ENCODE data around the gene PDIA5.

PDIA5 gene

GRCh38 chr3:123129532-123129931 is 62.7 kb downstream of the PDIA5 start:
- H3K4me3 ChIP-seq (IDR thresholded peaks at IDR 0.05; ENCODE audit: insufficient read depth, low read depth, low read length): no peak overlapping the region
- no peaks in the 10 kb centered on the region for H3K36me3 ChIP-seq (ENCODE audit: insufficient read depth)
- no peaks in the 10 kb centered on the region for H3K27me3 ChIP-seq (ENCODE audit: insufficient read depth, low read depth)
- no peak for TF ChIP-seq CTCF (conservative IDR thresholded peaks at IDR 0.05; ENCODE audit: low read depth, low read length)
- H3K4me1 ChIP-seq (ENCODE audit: low read depth, poor library complexity, severe bottlenecking): no peaks in the 10 kb centered on the region
- no peaks in the 10 kb centered on the region for H4K20me1 ChIP-seq (ENCODE audit: insufficient read depth)
- H3K4me2 ChIP-seq: no peak overlapping the region
- no peak overlapping the region for H3K27ac ChIP-seq
- no peak overlapping the region for H3K9ac ChIP-seq
- no peak overlapping the region for H2AFZ ChIP-seq (ENCODE audit: low read depth)
- no peaks in the 10 kb centered on the region for H3K79me2 ChIP-seq (ENCODE audit: insufficient read depth, low read depth)

- H3K4me3 ChIP-seq (IDR thresholded peaks at IDR 0.05; ENCODE audit: insufficient read depth, low read depth, low read length): no peak overlapping the region
- H3K27me3 ChIP-seq (ENCODE audit: insufficient read depth, low read depth): no peaks in the 10 kb centered on the region
- no peaks in the 10 kb centered on the region for H3K79me2 ChIP-seq (ENCODE audit: insufficient read depth, low read depth)
- no peak for TF ChIP-seq CTCF (conservative IDR thresholded peaks at IDR 0.05; ENCODE audit: low read depth, low read length)
- no peak overlapping the region for H3K27ac ChIP-seq
- no peak overlapping the region for H2AFZ ChIP-seq (ENCODE audit: low read depth)
- H3K9ac ChIP-seq: no peak overlapping the region
- no peaks in the 10 kb centered on the region for H3K4me1 ChIP-seq (ENCODE audit: low read depth, poor library complexity, severe bottlenecking)
- no peak overlapping the region for H3K4me2 ChIP-seq
- H3K36me3 ChIP-seq (ENCODE audit: insufficient read depth): no peaks in the 10 kb centered on the region
- H4K20me1 ChIP-seq (ENCODE audit: insufficient read depth): no peaks in the 10 kb centered on the region
Measured at GRCh38 chr3:123130079-123130750, 63.4 kb downstream of the PDIA5 start.

GRCh38 chr3:123134671-123135070 is 67.8 kb downstream of the PDIA5 start:
- Histone ChIP-seq H2AFZ (ENCODE audit: low read depth) (no peak overlapping the region), H4K20me1 (ENCODE audit: insufficient read depth) (no peaks in the 10 kb centered on the region), H3K27me3 (ENCODE audit: insufficient read depth, low read depth) (no peaks in the 10 kb centered on the region), H3K4me1 (ENCODE audit: low read depth, poor library complexity, severe bottlenecking) (no peaks in the 10 kb centered on the region), H3K36me3 (ENCODE audit: insufficient read depth) (no peaks in the 10 kb centered on the region; the same call in 1 of the 2 replicates), H3K9ac (no peak overlapping the region), H3K4me2 (no peak overlapping the region), H3K79me2 (ENCODE audit: insufficient read depth, low read depth) (no peaks in the 10 kb centered on the region), H3K27ac (no peak overlapping the region), H3K4me3 (IDR thresholded peaks at IDR 0.05; ENCODE audit: insufficient read depth, low read depth, low read length) (no peak overlapping the region)
- no peak for TF ChIP-seq CTCF (conservative IDR thresholded peaks at IDR 0.05; ENCODE audit: low read depth, low read length)

GRCh38 chr3:123137001-123137400 is 70.2 kb downstream of the PDIA5 start:
- no peak overlapping the region for H3K4me2 ChIP-seq
- H4K20me1 ChIP-seq (ENCODE audit: insufficient read depth): no peaks in the 10 kb centered on the region
- no peaks in the 10 kb centered on the region for H3K27me3 ChIP-seq (ENCODE audit: insufficient read depth, low read depth)
- no peak overlapping the region for H3K4me3 ChIP-seq (IDR thresholded peaks at IDR 0.05; ENCODE audit: insufficient read depth, low read depth, low read length)
- no peak overlapping the region for H3K27ac ChIP-seq
- no peaks in the 10 kb centered on the region for H3K79me2 ChIP-seq (ENCODE audit: insufficient read depth, low read depth)
- H2AFZ ChIP-seq (ENCODE audit: low read depth): no peak overlapping the region
- H3K36me3 ChIP-seq (ENCODE audit: insufficient read depth): no peaks in the 10 kb centered on the region; the same call in 1 of the 2 replicates
- TF ChIP-seq CTCF (conservative IDR thresholded peaks at IDR 0.05; ENCODE audit: low read depth, low read length): no peak
- no peaks in the 10 kb centered on the region for H3K4me1 ChIP-seq (ENCODE audit: low read depth, poor library complexity, severe bottlenecking)
- no peak overlapping the region for H3K9ac ChIP-seq

Measured in KMS-11 (cell line).